GM18867 (cell line): ENCODE results near the gene THSD8.

Experiments used
- ATAC-seq: cut with Tn5 transposase; IDR thresholded peaks from one replicate; pipeline ENCODE4 v1.9.1; 2021; ENCODE audit warnings: mild to moderate bottlenecking, moderate library complexity; ENCODE audit not compliant: unreplicated experiment

Gene THSD8

DNA sequence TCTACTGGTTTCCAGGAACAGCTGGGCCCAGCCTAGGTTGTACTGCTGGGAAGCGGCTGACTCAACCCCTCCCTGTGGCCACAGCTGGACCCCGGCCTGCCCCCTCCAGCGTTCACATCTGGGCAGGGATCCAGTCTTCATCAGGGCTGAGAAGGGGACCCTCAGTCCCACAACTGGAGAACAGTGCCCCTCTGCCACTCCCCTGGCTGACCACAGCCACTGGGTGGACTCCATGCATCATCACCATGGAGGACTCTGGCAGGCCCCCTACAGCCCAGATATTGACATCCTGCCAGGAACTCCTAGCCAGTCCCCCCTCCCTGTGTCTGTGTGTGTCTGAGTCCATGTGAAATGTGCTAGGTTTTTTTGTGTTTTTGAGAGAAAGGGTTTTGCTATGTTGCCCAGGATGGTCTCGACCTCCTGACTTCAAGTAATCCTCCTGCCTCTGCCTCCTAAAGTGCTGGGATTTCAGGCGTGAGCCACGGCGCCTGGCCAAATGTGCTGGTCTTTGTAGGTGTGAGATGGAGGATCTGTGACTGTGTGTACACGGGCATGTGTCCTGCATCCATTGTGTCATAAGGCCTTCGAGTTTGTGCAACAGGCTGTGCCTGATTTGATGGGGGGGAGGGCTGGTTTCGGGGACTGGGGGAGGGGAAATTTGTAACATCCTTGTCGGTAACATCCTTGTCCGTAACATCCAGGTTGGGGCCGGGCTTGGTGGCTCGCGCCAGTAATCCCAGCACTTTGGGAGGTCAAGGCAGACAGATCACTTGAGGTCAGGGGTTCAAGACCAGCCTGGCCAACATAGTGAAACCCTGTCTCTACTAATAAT, 22.5 kb upstream of the THSD8 start:
- no peak for ATAC-seq

DNA sequence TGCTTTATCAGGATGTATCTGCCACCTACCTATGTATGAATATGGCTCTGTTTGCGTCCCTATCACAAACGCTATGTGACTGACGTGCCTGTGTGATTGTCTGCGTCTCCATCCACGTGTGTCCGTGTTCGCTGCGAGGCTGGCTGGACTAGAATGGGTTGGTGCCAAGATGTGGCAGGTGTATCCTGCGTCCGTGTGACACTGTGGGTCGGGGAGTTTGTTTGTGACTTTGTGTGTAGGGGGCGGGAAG, 19.8 kb upstream of the THSD8 start:
- no peak for ATAC-seq

DNA sequence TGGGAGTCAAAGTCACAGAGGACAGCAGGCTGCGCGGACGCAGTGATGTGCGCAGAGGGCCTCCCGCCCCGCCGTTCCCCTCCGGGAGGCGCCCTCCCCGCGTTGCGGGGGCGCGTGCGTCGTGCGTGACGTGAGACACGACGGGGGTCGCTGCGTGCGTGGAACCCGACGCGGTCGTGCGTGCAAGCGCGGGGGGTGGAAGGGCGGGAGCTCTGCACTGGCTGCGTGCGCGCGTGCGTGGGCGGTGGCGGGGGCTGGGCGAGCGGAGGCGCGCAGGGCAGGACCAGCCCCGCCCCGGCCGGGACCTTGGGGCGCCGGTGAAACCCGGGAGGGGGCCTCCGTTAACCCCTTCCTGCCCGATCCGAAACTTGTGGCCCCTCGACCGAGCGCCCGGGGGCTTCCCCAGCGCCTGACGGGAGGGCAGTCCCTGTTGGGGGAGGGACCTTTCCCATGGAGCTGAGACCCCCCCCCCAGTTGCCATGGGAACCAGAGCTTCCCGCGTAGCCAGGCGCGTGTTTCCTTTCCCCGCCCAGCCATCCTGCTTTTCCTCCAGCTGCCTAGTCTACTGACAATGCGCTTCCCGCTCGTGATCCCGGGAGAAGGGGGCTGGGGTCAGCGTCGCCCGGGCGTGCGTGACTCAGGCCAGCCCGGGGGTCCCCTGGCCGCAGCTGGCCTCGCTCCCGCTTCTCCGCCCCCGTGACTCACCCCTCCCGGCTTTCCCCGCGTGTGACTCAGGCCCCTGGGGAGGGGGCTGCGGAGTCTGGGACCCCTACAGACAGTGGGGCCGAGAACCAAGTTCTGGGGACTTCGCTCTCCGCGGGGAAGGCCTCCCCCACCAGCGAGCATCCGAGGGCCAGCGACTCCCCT, 19.2 kb upstream of the THSD8 start:
- peak; percentile 44 for ATAC-seq

DNA sequence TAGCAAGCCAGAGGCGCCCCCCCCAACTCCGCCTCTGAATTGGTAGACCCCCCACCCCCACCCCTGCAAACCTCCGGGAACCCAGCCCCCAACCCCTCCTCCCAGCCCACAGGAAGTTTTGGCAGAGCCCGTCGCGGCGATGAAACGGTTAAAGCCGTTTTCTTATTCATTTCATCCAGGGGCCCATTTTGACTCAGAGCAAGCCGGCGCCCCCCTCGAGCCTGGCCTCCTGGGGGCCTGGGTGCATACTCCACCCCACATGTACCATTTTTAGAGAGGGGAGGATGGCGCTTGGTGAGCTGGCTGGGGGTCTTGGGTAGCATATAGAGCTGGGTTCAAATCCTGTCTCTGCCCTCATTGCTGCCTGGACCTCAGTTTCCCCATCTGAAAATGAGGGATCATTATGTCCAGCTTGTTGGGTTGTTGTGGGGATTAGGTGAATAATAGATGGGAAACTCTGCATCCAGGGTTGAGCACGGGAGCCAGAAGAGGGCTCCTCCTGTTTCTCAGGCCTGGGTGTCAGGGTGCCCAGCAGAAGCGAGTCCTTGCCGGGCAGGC, 18.5 kb upstream of the THSD8 start:
- ATAC-seq, result no peak

DNA sequence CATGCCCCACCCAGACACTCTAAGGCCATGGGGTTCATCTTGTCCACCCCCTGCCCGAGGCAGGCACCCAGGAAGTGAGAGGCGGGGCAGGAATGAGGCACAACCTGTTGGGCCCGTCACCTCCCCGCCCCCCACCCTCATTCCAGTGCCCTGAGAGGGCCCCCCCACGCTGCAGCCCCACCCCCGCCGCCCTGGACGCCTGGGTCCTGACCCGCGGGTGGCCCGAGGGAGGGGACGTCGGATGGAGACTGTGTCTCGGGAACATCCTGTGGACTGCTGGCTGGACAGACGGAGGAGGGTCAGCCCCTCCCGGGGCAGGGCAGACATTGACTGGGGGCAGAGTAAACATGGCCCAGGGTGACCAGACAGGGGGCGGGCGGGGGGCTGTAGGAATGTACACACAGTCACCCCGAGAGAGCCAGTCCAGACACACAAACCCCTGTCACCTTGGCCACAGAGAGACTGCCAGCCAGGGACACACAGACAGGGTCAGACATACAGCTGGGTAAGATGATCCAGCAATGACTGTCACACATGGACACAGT, 17.9 kb upstream of the THSD8 start:
- no peak for ATAC-seq

DNA sequence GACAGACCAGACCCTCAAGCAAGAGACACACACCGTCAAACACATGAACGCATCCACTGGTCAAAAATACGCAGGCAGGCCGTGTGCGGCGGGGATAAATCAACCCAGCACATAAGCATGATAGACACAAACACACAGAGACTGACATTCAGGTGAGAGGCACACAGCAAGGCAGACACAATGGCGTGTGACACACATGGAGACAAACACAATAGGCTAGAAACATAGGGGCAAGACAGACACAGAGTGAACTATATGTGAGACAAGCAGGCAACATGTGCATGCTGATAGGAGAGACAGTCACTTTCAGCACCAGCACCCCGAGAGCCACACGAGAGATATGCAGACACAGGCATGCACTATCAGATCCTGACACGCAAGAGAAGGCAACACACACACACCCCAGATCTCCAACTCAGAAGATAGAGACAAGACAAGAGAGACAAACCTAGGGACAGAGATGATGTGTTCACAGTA, 17.4 kb upstream of the THSD8 start:
- ATAC-seq, result no peak

DNA sequence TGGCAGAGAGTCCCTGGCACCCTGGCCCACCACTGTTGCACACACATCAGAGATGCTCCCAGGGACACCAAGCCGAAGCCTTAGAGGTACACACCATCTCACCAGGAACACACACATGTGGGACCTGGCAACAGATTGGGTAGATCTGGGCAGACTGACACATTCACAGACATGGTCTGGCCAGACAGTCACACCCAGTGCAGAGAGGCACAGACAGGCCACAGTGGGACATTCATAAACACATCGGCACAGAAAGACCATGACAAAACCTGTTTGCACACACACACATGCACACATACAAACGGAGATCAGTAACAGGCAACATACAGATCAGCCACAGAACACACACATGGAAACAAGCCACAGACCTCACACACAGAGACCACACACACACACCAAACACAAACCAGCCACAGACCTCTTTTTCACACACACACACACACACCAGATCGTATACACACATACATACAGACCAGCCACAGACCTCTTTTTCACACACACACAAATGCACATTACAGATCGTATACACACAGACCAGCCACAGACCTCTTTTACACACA, 16.9 kb upstream of the THSD8 start:
- ATAC-seq, result no peak

DNA sequence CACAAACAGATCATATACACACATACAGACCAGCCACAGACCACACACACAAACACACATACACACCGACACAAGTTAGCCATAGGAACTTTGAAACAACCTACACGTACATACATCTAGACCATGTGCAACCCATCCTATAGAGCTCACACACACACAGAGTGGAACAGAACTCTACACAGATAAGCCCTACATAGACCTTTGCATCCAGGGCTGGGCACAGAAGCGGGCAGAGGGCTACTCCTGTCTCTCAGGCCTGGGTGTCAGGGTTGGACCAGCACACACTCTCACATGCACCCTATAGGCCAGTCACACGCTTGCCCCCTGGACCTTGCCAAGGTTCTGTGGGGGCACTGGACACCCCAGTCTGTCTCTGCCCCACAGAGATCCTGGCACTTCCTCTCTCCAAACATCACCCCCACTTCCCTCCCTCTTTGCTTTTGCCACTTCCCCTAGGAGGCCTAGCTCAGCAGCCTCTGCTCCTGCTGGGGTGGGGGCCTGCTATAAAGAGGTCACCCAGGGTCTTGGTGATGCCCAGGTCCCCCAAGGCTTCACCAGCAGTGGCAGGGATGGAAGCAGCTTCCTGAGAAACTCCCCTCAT, 16.3 kb upstream of the THSD8 start:
- no peak for ATAC-seq

DNA sequence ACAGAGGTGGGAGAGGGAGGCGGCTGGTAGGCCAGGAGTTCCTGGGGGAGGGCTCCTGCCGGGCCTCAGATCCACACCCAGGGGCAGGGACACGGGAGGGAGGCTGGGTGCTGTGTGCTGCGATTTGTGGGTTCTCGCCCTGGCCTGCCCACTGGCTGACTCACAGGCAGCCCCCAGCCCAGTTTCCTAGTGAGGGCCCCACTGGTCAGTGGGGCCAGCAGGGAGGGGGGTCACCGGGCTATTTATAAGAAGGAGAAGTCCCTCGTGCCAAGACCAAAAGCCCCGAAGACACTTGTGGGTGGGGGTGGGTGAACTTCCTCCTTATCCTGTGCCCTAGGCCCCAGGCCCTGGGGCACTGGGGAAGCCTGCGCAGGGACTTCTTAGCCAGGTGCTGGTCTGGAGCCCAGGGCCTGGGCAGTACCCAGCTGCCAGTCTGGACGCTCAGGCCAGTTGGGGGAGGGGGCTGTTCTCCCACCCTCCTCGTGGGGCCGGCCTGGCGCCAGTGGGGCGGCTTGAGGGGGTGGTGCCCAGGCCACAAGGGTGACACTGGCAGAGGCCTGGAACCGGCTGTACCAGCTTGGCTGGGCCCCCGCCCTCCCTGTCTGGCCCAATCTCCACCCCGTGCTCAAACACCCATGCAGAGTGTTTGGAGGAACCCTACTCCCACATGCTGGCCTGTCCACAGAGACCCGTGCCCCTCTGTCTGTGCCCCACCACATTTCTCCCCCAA, 15.6 kb upstream of the THSD8 start:
- no peak for ATAC-seq

DNA sequence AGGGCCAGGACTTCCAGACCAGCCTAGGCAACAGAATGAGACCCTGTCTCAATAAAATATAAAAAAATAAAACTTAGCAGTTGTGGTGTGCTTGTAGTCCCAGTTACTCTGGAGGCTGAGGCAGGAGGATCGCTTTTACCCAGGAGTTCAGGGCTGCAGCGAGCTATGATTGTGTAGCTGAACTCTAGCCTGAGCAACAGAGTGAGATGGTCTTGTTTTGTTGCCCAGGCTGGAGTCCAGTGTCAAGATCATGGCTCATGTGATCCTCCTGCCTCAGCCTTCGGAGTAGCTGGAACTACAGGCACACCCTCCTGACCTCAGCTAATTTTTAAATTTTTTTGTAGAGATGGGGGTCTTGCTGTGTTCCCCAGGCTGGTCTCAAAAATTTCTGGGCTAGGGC, 14.9 kb upstream of the THSD8 start:
- no peak for ATAC-seq

DNA sequence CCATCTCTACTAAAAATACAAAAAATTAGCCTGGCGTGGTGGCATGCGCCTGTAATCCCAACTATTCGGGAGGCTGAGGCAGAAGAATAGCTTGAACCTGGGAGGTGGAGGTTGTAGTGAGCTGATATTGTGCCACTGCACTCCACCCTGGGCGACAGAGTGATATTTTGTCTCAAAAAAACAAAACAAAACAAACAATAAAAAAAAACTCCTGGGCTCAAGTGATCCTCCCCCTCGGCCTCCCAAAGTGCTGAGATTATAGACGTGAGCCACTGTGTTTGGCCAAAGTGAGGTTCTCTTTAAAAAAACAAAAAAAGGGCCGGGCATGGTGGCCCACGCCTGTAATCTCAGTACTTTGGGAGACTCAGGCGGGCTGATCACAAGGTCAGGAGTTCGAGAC, 14.4 kb upstream of the THSD8 start:
- ATAC-seq, result no peak

DNA sequence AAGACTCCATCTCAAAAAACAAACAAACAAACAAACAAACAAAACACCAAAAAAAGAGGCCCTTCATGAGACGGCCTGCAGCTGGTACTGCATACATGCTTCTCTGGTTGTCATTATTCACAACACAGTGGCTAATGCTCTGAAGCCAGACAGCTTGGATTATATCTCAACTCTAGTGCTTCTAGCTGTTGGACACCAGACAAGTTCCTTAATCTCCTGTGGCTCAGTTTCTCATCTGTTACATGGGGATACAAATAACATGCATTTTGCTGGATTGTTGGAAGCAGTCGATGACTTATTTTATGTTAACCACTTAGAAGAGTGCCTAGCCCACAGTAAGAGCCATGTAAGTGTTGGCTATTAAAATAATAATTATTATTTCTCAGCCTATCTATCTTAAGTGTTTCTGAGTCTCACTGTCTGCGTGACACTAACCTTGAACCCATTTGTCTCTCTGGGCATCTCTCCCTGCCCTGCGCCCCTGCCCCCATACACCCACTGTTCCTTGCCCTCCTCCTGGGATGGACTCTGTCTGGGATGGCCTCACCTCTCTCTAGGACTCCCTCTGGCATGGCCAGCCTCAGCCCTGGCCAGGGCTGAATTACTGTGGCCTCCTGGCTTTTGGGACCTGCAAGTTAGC, 13.7 kb upstream of the THSD8 start:
- no peak for ATAC-seq

DNA sequence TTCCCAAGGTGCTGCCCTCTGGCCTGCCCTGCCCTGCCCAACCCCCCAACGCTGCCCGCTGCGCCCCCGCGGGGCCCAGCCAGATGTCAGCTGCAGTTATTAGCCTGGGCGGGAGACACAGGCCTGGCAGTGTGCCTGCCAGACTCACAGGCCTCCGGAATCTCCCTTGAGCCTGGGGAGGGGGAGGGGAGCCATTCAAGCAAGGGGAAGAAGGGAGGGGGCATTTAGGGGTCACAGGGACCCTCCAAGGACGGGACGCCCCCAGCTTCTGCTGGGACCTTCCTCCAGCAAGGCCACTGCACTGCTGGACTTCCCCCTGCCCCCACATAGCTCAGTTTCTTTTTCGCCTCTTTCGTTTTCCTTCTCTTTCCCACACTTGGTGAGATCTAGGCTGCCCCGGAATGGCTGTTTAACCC, 13.2 kb upstream of the THSD8 start:
- no peak for ATAC-seq

DNA sequence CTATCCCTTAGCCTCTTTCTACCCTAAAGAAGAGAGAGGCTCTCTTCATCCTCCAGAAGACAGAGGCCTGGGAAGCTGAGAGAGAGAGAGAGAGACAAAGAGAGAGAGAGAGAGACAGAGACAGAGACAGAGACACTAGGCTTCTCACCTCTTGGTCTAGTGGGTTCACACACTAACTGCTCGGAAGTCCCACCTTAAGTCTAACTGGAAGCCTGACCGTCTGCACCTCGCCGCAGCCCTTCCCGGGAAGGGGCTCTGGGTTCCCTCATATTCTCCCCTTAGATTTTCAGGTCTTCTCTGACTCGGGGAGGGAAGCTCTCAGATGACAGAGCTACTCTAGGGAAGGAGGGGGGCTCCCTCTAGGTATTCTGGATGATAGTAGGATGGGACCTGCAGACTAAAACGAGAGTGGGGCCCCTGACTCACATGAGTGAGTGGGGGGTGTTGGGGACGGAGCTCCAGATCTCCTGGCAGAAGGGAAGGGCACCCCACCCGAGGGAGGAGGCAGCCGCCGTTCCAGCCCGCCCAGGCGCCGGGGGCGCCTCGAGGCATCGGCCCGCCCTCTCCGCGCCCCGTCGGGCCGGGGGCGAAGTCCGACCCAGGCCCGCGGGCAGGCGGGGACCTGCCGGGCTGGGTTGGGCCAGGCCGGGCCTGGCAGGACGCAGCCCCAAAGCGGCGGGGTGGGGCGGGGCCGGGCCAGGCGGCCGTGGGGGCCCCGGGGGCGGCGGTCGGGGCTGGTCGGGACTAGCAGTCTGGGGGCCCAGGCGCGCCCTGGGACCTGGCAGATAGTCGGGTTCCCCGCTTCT, 12.6 kb upstream of the THSD8 start:
- ATAC-seq, result no peak

DNA sequence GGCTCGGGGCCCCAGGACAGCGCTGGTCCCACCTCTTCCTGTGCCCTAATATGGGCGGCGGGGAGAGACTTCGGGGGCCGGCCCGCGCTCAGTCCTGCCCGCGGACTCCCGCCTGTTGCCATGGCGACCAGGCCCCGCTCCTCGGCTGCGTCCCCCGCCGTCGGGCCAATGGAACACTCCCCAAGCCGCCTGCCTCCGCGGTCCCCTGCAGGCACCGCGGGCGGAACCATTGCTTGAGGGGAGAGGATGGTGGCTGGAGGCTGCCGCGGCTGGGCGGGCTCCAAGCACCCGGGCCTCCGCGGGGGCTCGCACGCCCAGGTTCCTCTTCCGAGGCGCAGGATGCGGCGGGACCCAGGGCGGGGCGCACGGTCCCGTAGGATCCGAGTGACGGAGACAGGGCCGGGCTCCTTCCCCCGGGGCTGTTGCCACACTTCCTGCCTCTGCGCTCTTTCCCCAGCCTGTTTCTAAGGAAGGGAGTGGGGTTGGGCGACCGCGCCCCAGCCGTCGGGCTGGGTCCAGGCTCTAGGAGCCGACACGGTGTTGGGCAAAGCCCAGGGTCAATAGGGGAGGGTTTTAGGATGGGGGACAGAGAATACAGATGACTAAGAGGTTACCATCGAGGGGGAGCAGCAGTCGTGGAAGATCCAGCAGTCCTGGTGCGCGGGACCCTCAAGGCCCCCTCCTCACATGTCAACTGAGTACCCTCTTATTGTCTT, 11.8 kb upstream of the THSD8 start:
- ATAC-seq, result peak; percentile 38

DNA sequence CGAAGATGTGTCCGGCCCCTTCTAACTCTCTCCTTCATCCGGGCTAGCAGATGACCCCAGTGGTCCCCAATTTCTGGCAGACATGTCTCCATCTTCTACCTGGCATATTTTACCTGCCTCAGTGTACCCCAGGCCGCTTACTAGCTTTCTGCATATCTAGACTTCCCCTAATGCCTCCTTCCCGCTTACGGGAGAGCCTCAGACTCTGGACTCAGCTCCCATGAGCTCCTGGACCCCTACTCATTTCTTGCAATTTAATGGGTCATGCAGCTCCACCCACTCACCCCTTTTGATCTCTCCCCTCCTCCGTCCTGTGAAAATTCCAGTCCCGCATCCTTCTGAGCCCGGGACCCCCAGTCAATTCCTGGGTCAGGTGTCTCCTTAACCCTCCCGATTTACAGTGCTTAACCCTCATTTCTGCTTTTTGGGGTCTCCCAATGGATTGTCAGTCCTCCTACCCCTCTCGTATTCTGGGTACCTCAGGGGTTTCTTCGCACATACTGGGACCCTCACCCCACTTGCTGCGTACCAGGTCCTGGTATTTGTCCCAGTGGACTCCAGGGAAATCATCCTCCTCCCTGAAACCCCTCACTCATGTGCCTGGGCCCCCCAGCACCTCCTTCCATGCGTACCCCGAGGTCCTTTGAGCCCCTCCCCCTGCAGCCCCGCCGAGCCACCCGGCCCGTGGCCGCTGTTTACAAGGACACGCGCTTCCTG, 11.1 kb upstream of the THSD8 start:
- no peak for ATAC-seq

DNA sequence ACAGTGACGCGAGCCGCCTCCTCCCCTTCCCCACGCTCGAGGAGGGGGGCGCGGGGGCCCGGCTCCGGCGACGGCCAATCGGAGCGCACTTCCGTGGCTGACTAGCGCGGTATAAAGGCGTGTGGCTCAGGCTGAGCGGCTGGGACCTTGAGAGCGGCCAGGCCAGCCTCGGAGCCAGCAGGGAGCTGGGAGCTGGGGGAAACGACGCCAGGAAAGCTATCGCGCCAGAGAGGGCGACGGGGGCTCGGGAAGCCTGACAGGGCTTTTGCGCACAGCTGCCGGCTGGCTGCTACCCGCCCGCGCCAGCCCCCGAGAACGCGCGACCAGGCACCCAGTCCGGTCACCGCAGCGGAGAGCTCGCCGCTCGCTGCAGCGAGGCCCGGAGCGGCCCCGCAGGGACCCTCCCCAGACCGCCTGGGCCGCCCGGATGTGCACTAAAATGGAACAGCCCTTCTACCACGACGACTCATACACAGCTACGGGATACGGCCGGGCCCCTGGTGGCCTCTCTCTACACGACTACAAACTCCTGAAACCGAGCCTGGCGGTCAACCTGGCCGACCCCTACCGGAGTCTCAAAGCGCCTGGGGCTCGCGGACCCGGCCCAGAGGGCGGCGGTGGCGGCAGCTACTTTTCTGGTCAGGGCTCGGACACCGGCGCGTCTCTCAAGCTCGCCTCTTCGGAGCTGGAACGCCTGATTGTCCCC, 10.4 kb upstream of the THSD8 start, which contains the start of gene JUNB:
Gene JUNB (plus strand): TSS at position 142 of the 706 bp plus-strand sequence. CDS start 286 bp downstream, at position 428.
- peak; percentile 32 for ATAC-seq
